Ishikawa (cell line): Measurements from ENCODE around the gene SEPTIN5.

Experiments used
- CEBPB ChIP-seq: IDR thresholded peaks from 2 replicates; pipeline ENCODE4 v1.6.1; 2012
- CREB1 ChIP-seq: IDR thresholded peaks from 2 replicates; pipeline ENCODE4 v1.6.1; 2012; ENCODE audit warnings: low read depth
- EGR1 ChIP-seq: IDR thresholded peaks from 2 replicates; pipeline ENCODE4 v1.6.1; 2012
- EP300 ChIP-seq: IDR thresholded peaks from 2 replicates; pipeline ENCODE4 v1.6.1; 2012; ENCODE audit warnings: borderline replicate concordance
- FOXM1 ChIP-seq: IDR thresholded peaks from 2 replicates; pipeline ENCODE4 v1.6.1; 2012; ENCODE audit warnings: low read depth, borderline replicate concordance
- NFIC ChIP-seq: IDR thresholded peaks from 2 replicates; pipeline ENCODE4 v1.6.1; 2012
- RAD21 ChIP-seq: IDR thresholded peaks from 2 replicates; pipeline ENCODE4 v1.6.1; 2012; ENCODE audit warnings: low read depth
- TAF1 ChIP-seq: IDR thresholded peaks from 2 replicates; pipeline ENCODE4 v1.6.1; 2012; ENCODE audit warnings: low read depth, mild to moderate bottlenecking
- TCF12 ChIP-seq: IDR thresholded peaks from 2 replicates; pipeline ENCODE4 v1.6.1; 2012; ENCODE audit warnings: low read depth
- TEAD4 ChIP-seq: IDR thresholded peaks from 2 replicates; pipeline ENCODE4 v1.6.1; 2012
- YY1 ChIP-seq: IDR thresholded peaks from 2 replicates; pipeline ENCODE4 v1.6.1; 2012; ENCODE audit warnings: low read depth
- ZBTB7A ChIP-seq: IDR thresholded peaks from 2 replicates; pipeline ENCODE4 v1.6.1; 2012; ENCODE audit warnings: low read depth
- TF ChIP-seq, protein P1 (sequence below): IDR thresholded peaks from 2 replicates; pipeline ENCODE4 v1.6.1; 2012
- TF ChIP-seq, protein P2 (sequence below): IDR thresholded peaks from 2 replicates; pipeline ENCODE4 v1.6.1; 2012; ENCODE audit warnings: low read depth, mild to moderate bottlenecking
- TF ChIP-seq, protein P3 (sequence below): IDR thresholded peaks from 2 replicates; pipeline ENCODE4 v1.6.1; 2012

The SEPTIN5 gene

DNA sequence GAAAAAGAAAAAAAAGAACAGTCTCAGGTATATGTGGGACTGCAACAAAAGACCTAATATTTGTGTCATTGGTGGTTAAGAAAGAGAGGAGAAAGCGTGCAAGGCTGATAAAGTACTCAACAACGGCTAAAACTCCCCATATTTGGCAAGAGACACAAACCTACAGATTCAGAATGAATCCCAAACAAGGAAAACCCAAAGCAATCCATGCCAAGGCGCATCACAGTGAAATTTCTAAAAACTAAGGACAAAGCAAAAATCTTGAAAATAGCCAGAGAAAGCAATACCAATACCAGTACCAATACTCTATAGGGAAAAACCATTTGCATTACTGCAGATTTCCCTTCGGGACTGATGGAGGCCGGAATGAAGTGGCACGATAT, 32.4 kb upstream of the SEPTIN5 start:
- TF ChIP-seq EP300 (no peak), TCF12 (no peak), TAF1 (no peak), CEBPB (no peak), RAD21 (no peak), EGR1 (no peak), ZBTB7A (no peak), FOXM1 (no peak)
- TF ChIP-seq, protein P1, sequence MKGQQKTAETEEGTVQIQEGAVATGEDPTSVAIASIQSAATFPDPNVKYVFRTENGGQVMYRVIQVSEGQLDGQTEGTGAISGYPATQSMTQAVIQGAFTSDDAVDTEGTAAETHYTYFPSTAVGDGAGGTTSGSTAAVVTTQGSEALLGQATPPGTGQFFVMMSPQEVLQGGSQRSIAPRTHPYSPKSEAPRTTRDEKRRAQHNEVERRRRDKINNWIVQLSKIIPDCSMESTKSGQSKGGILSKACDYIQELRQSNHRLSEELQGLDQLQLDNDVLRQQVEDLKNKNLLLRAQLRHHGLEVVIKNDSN = no peak
- TF ChIP-seq, protein P2, sequence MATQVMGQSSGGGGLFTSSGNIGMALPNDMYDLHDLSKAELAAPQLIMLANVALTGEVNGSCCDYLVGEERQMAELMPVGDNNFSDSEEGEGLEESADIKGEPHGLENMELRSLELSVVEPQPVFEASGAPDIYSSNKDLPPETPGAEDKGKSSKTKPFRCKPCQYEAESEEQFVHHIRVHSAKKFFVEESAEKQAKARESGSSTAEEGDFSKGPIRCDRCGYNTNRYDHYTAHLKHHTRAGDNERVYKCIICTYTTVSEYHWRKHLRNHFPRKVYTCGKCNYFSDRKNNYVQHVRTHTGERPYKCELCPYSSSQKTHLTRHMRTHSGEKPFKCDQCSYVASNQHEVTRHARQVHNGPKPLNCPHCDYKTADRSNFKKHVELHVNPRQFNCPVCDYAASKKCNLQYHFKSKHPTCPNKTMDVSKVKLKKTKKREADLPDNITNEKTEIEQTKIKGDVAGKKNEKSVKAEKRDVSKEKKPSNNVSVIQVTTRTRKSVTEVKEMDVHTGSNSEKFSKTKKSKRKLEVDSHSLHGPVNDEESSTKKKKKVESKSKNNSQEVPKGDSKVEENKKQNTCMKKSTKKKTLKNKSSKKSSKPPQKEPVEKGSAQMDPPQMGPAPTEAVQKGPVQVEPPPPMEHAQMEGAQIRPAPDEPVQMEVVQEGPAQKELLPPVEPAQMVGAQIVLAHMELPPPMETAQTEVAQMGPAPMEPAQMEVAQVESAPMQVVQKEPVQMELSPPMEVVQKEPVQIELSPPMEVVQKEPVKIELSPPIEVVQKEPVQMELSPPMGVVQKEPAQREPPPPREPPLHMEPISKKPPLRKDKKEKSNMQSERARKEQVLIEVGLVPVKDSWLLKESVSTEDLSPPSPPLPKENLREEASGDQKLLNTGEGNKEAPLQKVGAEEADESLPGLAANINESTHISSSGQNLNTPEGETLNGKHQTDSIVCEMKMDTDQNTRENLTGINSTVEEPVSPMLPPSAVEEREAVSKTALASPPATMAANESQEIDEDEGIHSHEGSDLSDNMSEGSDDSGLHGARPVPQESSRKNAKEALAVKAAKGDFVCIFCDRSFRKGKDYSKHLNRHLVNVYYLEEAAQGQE = no peak
- TF ChIP-seq, protein P3, sequence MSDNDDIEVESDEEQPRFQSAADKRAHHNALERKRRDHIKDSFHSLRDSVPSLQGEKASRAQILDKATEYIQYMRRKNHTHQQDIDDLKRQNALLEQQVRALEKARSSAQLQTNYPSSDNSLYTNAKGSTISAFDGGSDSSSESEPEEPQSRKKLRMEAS = no peak

DNA sequence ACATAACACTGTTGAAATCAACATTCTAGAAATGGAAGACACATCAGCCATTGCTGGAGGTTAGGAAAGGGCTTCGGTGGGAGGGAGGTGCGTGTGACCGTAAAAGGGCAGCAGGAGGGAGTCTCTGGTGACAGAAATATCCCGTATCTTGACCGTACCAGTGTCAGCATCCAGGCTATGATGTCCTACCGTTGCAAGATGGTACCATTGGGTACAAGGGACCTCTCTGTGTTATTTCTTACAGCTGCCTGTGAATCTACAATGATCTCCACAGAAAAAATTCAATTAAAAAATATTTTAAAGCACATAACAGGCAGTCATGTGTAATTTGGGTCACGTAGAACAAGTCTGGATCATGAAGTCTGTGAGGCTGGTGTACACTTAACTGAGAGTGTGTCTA, 27.4 kb upstream of the SEPTIN5 start:
- no peak for TF ChIP-seq TCF12
- no peak for TF ChIP-seq EP300
- TF ChIP-seq, protein P3 = no peak
- TF ChIP-seq FOXM1 = no peak
- TF ChIP-seq NFIC = no peak
- TF ChIP-seq, protein P1 = no peak
- TF ChIP-seq CREB1 = no peak
- TF ChIP-seq TAF1 = no peak
- TF ChIP-seq, protein P2 = no peak
- no peak for TF ChIP-seq TEAD4
- no peak for TF ChIP-seq RAD21
- no peak for TF ChIP-seq YY1
- no peak for TF ChIP-seq EGR1
- TF ChIP-seq ZBTB7A = no peak

DNA sequence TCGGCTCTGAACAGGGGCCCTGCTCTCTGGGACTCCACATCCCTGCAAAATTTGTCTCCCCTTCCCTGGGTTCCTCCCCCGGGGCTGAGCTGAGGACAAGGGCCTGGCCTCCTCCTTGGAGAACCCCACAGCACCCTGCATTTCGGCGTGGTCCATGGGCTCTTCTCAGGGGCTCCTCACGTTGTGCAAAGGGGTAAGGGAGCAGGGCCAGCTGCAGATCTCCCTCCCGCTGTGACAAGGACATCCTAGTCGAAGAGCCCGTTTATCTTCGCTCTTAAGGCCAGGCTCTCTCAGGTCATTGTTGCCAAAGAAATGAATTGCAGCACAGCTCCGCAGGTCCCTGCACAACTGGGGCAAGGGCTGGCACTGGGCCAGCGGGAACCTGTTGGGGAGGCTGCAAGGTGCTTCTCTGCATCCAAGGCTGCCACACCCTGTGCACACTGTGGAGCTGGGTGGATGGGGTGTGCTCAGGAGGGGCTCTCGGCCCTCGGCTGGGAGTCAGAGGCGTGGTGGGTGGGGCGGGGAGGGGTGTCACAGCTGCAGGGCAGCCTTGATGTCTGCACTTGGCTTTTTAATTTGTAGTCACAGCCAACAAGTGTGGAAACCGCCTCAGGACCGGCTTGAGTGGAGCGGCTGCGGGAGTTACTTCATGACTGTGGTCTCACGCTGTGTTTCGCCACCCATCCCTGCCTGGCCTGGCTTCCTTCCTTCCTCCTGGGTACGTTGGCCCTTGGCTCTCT, 26.6 kb upstream of the SEPTIN5 start:
- TF ChIP-seq EP300 (no peak), YY1 (no peak), ZBTB7A (0 out of 2 replicates have a peak, but pooled peaks have one; percentile 20), NFIC (peak; percentile 87), TCF12 (no peak; the same call in 1 of the 2 replicates)
- TF ChIP-seq, protein P3 = 0 out of 2 replicates have a peak, but pooled peaks have one; percentile 27

DNA sequence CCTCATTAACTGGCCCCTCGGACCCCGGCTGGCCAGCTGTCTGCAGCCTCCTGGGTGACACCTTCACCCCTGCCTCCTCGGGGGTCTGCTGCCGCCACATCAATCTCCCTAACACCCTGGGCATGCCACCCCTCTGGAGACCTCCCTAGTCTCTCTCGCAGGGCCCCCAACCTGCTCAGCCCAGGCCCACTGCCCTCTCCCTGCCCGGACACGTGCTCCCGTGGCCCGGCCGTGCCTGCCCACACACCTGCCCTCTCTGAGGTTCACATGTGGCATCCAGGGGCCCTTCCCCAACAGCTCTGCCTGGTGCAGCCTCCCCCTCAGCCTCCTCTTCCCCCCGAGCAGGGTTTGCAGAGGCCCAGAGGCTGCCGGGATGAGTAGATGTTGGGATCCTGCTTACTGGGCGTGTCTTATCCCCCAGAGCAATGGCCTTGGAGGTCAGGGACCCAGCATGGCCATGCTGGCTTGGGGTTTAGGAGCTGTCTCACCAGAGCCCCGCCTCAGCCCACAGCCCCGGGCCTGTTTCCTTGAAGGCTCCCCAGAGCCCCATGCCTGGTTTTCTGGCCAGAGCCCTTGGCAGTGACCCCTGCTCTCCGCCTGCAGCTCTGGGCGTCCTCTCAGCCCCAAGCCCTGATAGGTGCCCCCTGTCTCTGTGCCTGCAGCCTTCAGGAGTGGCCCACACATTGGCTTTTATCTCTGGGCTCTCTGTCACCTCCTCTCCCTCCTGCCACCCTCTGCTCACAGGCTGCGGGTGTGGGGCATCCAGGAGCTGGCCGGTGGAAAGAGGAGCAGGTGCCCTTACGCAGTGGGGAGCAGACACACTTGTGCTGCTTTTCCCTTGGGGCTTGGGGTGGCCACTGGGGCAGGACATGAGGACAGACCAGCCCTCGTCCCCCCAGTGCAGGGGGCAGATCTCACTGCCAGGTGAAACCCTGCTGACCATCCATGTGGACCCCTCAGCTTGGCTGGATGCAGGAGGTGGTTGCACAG, 25.7 kb upstream of the SEPTIN5 start:
- TF ChIP-seq EGR1 (no peak), TCF12 (no peak), TEAD4 (no peak), CREB1 (no peak), FOXM1 (no peak), CEBPB (no peak), NFIC (no peak), RAD21 (no peak), TAF1 (no peak), YY1 (no peak)
- TF ChIP-seq, protein P1 = no peak
- TF ChIP-seq, protein P3 = no peak
